SU-DHL-6 (cell line): Measurements from ENCODE around the gene PTCRA.

Experiments
- CTCF ChIP-seq: fragments of 200-600 bp; sonication (generic); IDR thresholded peaks from one replicate; pipeline ENCODE4 v1.5.1; 2017; ENCODE audit warnings: antibody characterized with exemption, mild to moderate bottlenecking, low read length, moderate library complexity; ENCODE audit not compliant: insufficient read depth, poor library complexity, severe bottlenecking
- EZH2phosphoT487 ChIP-seq: fragments of 200-600 bp; sonication (generic), shearing (Covaris generic); conservative IDR thresholded peaks from 2 replicates; pipeline ENCODE4 v1.6.1; 2018; ENCODE audit warnings: mild to moderate bottlenecking, antibody characterized with exemption, low read length, moderate library complexity, mixed read lengths

- no peak for TF ChIP-seq CTCF
- no peak for TF ChIP-seq EZH2phosphoT487
Measured at GRCh38 chr6:42929821-42930360, 14.0 kb downstream of the PTCRA start.
